ENCODE measurements around the gene KIF2A. TPM values are rescaled to one million over a fixed set of nuclear protein-coding genes. Genes with fewer than 3 reads are reported as not detected.

The KIF2A gene
- total RNA-seq, 3 donors from 2014 or later: 50.8 to 57.4 (median 51.7) TPM

- intact Hi-C loops (cut with DNase I; ENCODE audit: low total_unique reads): no loop called here
- Histone ChIP-seq H3K4me3 (no peak overlapping the region), H3K4me1 (no peaks in the 10 kb centered on the region), H3K36me3 (no peaks in the 10 kb centered on the region), H3K9me3 (no peaks in the 10 kb centered on the region), H3K27me3 (no peaks in the 10 kb centered on the region), H3K27ac (no peak overlapping the region)
- no peak for TF ChIP-seq POLR2A (IDR thresholded peaks at IDR 0.05)
- no peak for TF ChIP-seq POLR2AphosphoS5 (IDR thresholded peaks at IDR 0.05)
- no peak for TF ChIP-seq CTCF (IDR thresholded peaks at IDR 0.05)
- DNase-seq (ENCODE audit: low spot score in 2 of 2): no peak
These were observed 3.1 kb downstream of the KIF2A start for GRCh38 chr5:62309107-62309506.

GRCh38 chr5:62310426-62311143, 4.6 kb downstream of the KIF2A start:
- no peaks in the 10 kb centered on the region for H3K9me3 ChIP-seq
- TF ChIP-seq CTCF (IDR thresholded peaks at IDR 0.05) (no peak), POLR2A (IDR thresholded peaks at IDR 0.05) (no peak), POLR2AphosphoS5 (IDR thresholded peaks at IDR 0.05) (no peak)
- no peaks in the 10 kb centered on the region for H3K36me3 ChIP-seq
- no peak overlapping the region for H3K4me3 ChIP-seq
- H3K27ac ChIP-seq: no peak overlapping the region
- H3K27me3 ChIP-seq: no peaks in the 10 kb centered on the region
- DNase-seq (ENCODE audit: low spot score in 2 of 2): no peak
- intact Hi-C loops (cut with DNase I; ENCODE audit: low total_unique reads): no loop called here
- H3K4me1 ChIP-seq: no peaks in the 10 kb centered on the region

GRCh38 chr5:62312036-62312435, 6.0 kb downstream of the KIF2A start:
- H3K4me3 ChIP-seq: no peak overlapping the region
- DNase-seq (ENCODE audit: low spot score in 2 of 2): no peak
- intact Hi-C loops (cut with DNase I; ENCODE audit: low total_unique reads): no loop called here
- H3K4me1 ChIP-seq: no peaks in the 10 kb centered on the region
- H3K9me3 ChIP-seq: no peaks in the 10 kb centered on the region
- H3K27me3 ChIP-seq: no peaks in the 10 kb centered on the region
- H3K36me3 ChIP-seq: no peaks in the 10 kb centered on the region
- no peak for TF ChIP-seq CTCF (IDR thresholded peaks at IDR 0.05)
- no peak overlapping the region for H3K27ac ChIP-seq

- no peak overlapping the region for H3K27ac ChIP-seq
- TF ChIP-seq POLR2AphosphoS5 (IDR thresholded peaks at IDR 0.05) (no peak), CTCF (IDR thresholded peaks at IDR 0.05) (no peak), POLR2A (IDR thresholded peaks at IDR 0.05) (no peak)
These were observed 6.7 kb downstream of the KIF2A start for GRCh38 chr5:62312674-62313073.

GRCh38 chr5:62314213-62314830, 8.3 kb downstream of the KIF2A start:
- Histone ChIP-seq H3K27me3 (no peaks in the 10 kb centered on the region), H3K4me3 (no peak overlapping the region), H3K36me3 (no peaks in the 10 kb centered on the region), H3K4me1 (no peaks in the 10 kb centered on the region), H3K27ac (no peak overlapping the region), H3K9me3 (no peaks in the 10 kb centered on the region)
- intact Hi-C loops (cut with DNase I; ENCODE audit: low total_unique reads): no loop called here
- no peak for DNase-seq (ENCODE audit: low spot score in 2 of 2)
- TF ChIP-seq POLR2A (IDR thresholded peaks at IDR 0.05) (no peak), CTCF (IDR thresholded peaks at IDR 0.05) (no peak), POLR2AphosphoS5 (IDR thresholded peaks at IDR 0.05) (no peak)

More at GRCh38 chr5:62312674-62313073, 6.7 kb downstream of the KIF2A start:
- H3K36me3 ChIP-seq: no peaks in the 10 kb centered on the region
- H3K4me3 ChIP-seq: no peak overlapping the region
- intact Hi-C loops (cut with DNase I; ENCODE audit: low total_unique reads): no loop called here
- no peak for DNase-seq (ENCODE audit: low spot score in 2 of 2)
- H3K9me3 ChIP-seq: no peaks in the 10 kb centered on the region
- H3K27me3 ChIP-seq: no peaks in the 10 kb centered on the region
- no peaks in the 10 kb centered on the region for H3K4me1 ChIP-seq

All from breast epithelium (tissue), 4 donors.